GM12865 (cell line): ENCODE measurements around the gene CACNA1E.

Source experiments
- DNase-seq: peaks from one replicate; pipeline ENCODE4 v3.0.0; 2010; ENCODE audit warnings: low read depth
- H3K4me3 ChIP-seq: 2 replicates; pipeline ENCODE4 v1.5.1; 2011; ENCODE audit warnings: mild to moderate bottlenecking, low read depth, low read length, control low read depth
- CTCF ChIP-seq: IDR thresholded peaks from 2 replicates; pipeline ENCODE4 v1.5.1; 2011; ENCODE audit warnings: low read length, control low read depth, low read depth, inconsistent platforms; ENCODE audit not compliant: insufficient read depth; ENCODE audit errors: missing control alignments

CACNA1E gene

GRCh38 chr1:181588631-181589030, 105.3 kb downstream of the CACNA1E start:
- no peak overlapping the region for H3K4me3 ChIP-seq
- DNase-seq = no peak
- TF ChIP-seq CTCF = no peak

DNA sequence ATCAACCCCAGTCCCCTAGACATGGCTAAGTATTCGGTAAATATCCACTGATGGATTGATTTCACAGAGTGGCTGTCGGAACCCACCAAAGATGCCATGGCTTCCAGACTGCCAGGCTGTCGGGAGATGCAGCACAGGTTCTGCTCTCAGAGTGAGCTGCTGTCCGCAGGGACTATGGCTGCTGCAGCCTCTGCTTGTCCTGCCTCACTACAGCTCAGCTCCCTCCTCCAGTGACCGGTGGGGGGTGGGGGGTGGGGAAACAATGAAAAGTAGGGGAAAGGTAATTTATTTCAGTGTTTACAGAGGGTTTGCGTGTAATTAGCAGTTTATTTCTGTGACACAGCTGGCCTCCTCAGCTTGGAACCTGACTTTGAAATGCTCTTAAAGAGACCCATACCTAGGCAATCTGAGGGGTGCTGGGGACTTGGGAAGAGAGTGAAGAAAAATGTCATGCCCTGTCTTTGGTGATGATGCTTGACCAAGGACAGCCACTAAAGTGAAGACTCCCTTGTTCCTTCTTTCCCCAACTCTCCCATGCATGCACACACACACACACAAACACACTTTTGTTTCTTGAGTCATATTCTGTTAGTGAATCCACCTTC, 109.0 kb downstream of the CACNA1E start:
- DNase-seq = no peak
- no peak for TF ChIP-seq CTCF
- no peak overlapping the region for H3K4me3 ChIP-seq

GRCh38 chr1:181593042-181593441, 109.7 kb downstream of the CACNA1E start:
- TF ChIP-seq CTCF = no peak
- H3K4me3 ChIP-seq = no peak overlapping the region
- DNase-seq = no peak

- H3K4me3 ChIP-seq = no peak overlapping the region
- no peak for DNase-seq
- no peak for TF ChIP-seq CTCF
Measured at GRCh38 chr1:181594553-181594952, 111.2 kb downstream of the CACNA1E start.

DNA sequence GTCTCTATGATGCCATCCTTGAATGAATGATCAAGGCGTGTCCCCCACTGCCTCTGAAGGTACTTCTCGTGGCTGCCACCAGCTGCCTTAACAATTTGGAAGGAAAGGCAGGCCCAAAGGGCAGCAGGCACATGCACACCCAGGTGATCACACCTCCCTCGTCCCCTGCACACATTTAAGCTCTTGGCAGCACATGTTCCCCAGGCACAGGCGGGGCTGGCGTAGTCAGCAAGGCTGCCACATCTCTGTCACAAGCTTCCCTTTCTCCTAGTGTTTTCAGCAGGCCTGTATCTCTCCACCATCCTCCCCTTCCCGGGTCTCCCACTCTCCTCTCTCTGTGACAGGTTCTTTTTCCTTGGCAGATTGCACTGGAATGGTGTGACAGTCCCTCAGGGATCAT, 111.9 kb downstream of the CACNA1E start:
- H3K4me3 ChIP-seq = no peak overlapping the region
- no peak for DNase-seq
- no peak for TF ChIP-seq CTCF

DNA sequence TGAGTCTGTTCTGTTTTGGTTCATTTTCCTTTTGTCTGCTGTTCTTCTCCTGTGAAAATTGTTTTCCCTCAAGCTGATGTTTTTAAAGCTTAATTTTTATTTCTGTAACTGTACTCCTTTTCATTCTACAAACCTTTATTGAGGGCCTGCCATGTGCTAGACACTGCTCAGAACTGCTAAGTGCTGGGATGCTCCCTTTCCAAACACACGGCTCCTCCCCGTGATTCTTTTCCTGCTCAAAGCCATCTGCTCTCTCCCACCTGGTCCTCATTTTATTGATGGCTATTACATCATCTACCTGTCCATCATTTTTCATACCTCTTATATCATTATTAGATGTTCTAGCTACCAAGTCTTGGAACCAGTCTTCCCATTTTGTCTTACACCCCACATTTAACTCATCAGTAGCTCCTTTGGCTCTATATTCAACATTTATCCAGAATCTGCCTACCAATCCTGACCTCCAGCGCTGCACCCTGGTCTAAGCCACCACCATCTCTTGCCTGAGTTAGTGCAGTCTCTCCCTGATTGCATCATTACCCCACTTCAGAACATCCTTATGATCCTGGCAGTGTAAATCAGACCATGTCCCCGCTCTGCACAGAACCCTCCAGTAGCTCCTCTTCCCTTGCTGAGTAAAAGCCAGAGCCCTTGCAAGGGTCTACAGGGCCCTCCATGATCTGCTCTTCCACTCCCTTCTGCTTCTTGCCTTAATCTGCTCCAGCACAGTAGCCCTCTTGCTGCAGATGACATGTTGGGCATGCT, 118.1 kb downstream of the CACNA1E start:
- no peak overlapping the region for H3K4me3 ChIP-seq
- TF ChIP-seq CTCF = no peak
- no peak for DNase-seq
